Measurements from ENCODE around the gene ACOX2.

Gene ACOX2

GRCh38 chr3:58536501-58537411 lies at the start of gene ACOX2:
Gene ACOX2 (minus strand): TSS chr3:58537190. CDS start chr3:58535106, 2,084 bp downstream.
- TF ChIP-seq GATA2 (IDR thresholded peaks at IDR 0.05; ENCODE audit: low read depth, low read length), result no peak
- no peak for TF ChIP-seq GATA3 (IDR thresholded peaks at IDR 0.05; ENCODE audit: low read depth, low read length)

GRCh38 chr3:58585994-58586393 lies 49.0 kb upstream of the ACOX2 start:
- no peak for TF ChIP-seq GATA3 (IDR thresholded peaks at IDR 0.05; ENCODE audit: low read depth, low read length)

GRCh38 chr3:58585005-58585786 lies 48.2 kb upstream of the ACOX2 start:
- TF ChIP-seq GATA2 (IDR thresholded peaks at IDR 0.05; ENCODE audit: low read depth, low read length) (no peak), GATA3 (IDR thresholded peaks at IDR 0.05; ENCODE audit: low read depth, low read length) (no peak)

GRCh38 chr3:58584690-58585004 lies 47.7 kb upstream of the ACOX2 start:
- no peak for TF ChIP-seq GATA2 (IDR thresholded peaks at IDR 0.05; ENCODE audit: low read depth, low read length)
- TF ChIP-seq GATA3 (IDR thresholded peaks at IDR 0.05; ENCODE audit: low read depth, low read length), result no peak

GRCh38 chr3:58581328-58582091 lies 44.5 kb upstream of the ACOX2 start:
- TF ChIP-seq GATA2 (IDR thresholded peaks at IDR 0.05; ENCODE audit: low read depth, low read length) (no peak), GATA3 (IDR thresholded peaks at IDR 0.05; ENCODE audit: low read depth, low read length) (no peak)

GRCh38 chr3:58580826-58581327 lies 43.9 kb upstream of the ACOX2 start:
- TF ChIP-seq GATA2 (IDR thresholded peaks at IDR 0.05; ENCODE audit: low read depth, low read length) (no peak), GATA3 (IDR thresholded peaks at IDR 0.05; ENCODE audit: low read depth, low read length) (no peak)

GRCh38 chr3:58578873-58579272 lies 41.9 kb upstream of the ACOX2 start:
- TF ChIP-seq GATA3 (IDR thresholded peaks at IDR 0.05; ENCODE audit: low read depth, low read length) (no peak), GATA2 (IDR thresholded peaks at IDR 0.05; ENCODE audit: low read depth, low read length) (no peak)

- no peak for TF ChIP-seq GATA2 (IDR thresholded peaks at IDR 0.05; ENCODE audit: low read depth, low read length)
- no peak for TF ChIP-seq GATA3 (IDR thresholded peaks at IDR 0.05; ENCODE audit: low read depth, low read length)
Observed at GRCh38 chr3:58577269-58577821, 40.4 kb upstream of the ACOX2 start, which contains the start of gene FAM107A. Gene FAM107A (minus strand): TSS chr3:58577391. CDS start chr3:58569860, 7,531 bp downstream.

- TF ChIP-seq GATA2 (IDR thresholded peaks at IDR 0.05; ENCODE audit: low read depth, low read length), result no peak
- no peak for TF ChIP-seq GATA3 (IDR thresholded peaks at IDR 0.05; ENCODE audit: low read depth, low read length)
Observed at GRCh38 chr3:58576716-58577115, 39.7 kb upstream of the ACOX2 start.

- TF ChIP-seq GATA2 (IDR thresholded peaks at IDR 0.05; ENCODE audit: low read depth, low read length) (no peak), GATA3 (IDR thresholded peaks at IDR 0.05; ENCODE audit: low read depth, low read length) (no peak)
Observed at GRCh38 chr3:58575971-58576652, 39.1 kb upstream of the ACOX2 start.

- TF ChIP-seq GATA2 (IDR thresholded peaks at IDR 0.05; ENCODE audit: low read depth, low read length) (no peak), GATA3 (IDR thresholded peaks at IDR 0.05; ENCODE audit: low read depth, low read length) (no peak)
Observed at GRCh38 chr3:58574682-58575081, 37.7 kb upstream of the ACOX2 start.

- TF ChIP-seq GATA2 (IDR thresholded peaks at IDR 0.05; ENCODE audit: low read depth, low read length) (no peak), GATA3 (IDR thresholded peaks at IDR 0.05; ENCODE audit: low read depth, low read length) (no peak)
Observed at GRCh38 chr3:58574106-58574505, 37.1 kb upstream of the ACOX2 start.

GRCh38 chr3:58573640-58574039 lies 36.6 kb upstream of the ACOX2 start:
- no peak for TF ChIP-seq GATA2 (IDR thresholded peaks at IDR 0.05; ENCODE audit: low read depth, low read length)

Measured in SH-SY5Y (cell line).